CD4-positive, alpha-beta T cell (primary cell): ENCODE data around the gene NEURL3. TPM values are rescaled to one million over a fixed set of nuclear protein-coding genes. Genes with fewer than 3 reads are reported as not detected.
"Not testable (repeated sequence)": the region's sequence is repeated elsewhere in the genome, so short reads cannot be mapped to it uniquely, and the experiment has no call there.

Experiments used
- ATAC-seq: fragments of 200-7000 bp; cut with Tn5 transposase; one replicate; pipeline ENCODE4 v1.10.0; 2022; ENCODE audit warnings: mild to moderate bottlenecking; ENCODE audit not compliant: poor library complexity
- CTCF ChIA-PET: fragments of 350-600 bp; sonication (Branson Sonifier 250); formaldehyde crosslinking; loops from one replicate; lab custom pipeline; 2021; ENCODE audit warnings: antibody characterized with exemption, inconsistent platforms; lab: Charles Lee
- POLR2A ChIA-PET: fragments of 350-600 bp; sonication (Branson Sonifier 250); formaldehyde crosslinking; loops from one replicate; lab custom pipeline; 2021; ENCODE audit warnings: antibody characterized with exemption, inconsistent platforms; lab: Charles Lee
- DNase-seq, 14 experiments: peaks; one replicate each; pipeline ENCODE4 v3.0.0-alpha.2; 2013 to 2020; ENCODE audit warnings: mixed read lengths in 2 of 14
- H3K27ac ChIP-seq, 2 donors: one replicate each; pipeline versions ENCODE4 v1.5.1 to v1.7.0; 2013; ENCODE audit warnings: low read length in 2 of 2, low read depth in 1 of 2, mild to moderate bottlenecking in 1 of 2
- H3K27me3 ChIP-seq, 2 experiments: 1 replicate in 1 of 2; 2 replicates in 1 of 2; pipeline versions ENCODE4 v1.6.1 to v1.7.0; 2013; ENCODE audit warnings: low read length in 2 of 2, control low read depth in 1 of 2, mild to moderate bottlenecking in 1 of 2, moderate library complexity in 1 of 2; ENCODE audit not compliant: insufficient read depth in 2 of 2, control insufficient read depth in 1 of 2
- H3K36me3 ChIP-seq: one replicate; pipeline ENCODE4 v1.6.1; 2013; ENCODE audit warnings: low read length, control low read depth; ENCODE audit not compliant: insufficient read depth
- H3K4me1 ChIP-seq: one replicate; pipeline ENCODE4 v1.6.1; 2013; ENCODE audit warnings: low read length, control low read depth; ENCODE audit not compliant: insufficient read depth
- H3K4me3 ChIP-seq: one replicate; pipeline ENCODE4 v1.5.1; 2013; ENCODE audit warnings: mild to moderate bottlenecking, low read length, moderate library complexity
- H3K9me3 ChIP-seq, 2 experiments: 1 replicate in 1 of 2; 2 replicates in 1 of 2; pipeline versions ENCODE4 v1.6.1 to v1.7.0; 2013; ENCODE audit warnings: low read length in 2 of 2, mild to moderate bottlenecking in 2 of 2, control low read depth in 1 of 2, moderate library complexity in 1 of 2; ENCODE audit not compliant: control insufficient read depth in 1 of 2, insufficient read depth in 1 of 2
- H3K27ac Mint-ChIP-seq: one replicate; pipeline ENCODE4 v1.8.0; 2020; ENCODE audit warnings: mixed read lengths
- H3K27me3 Mint-ChIP-seq: one replicate; pipeline ENCODE4 v1.8.0; 2021; ENCODE audit warnings: mixed read lengths
- H3K36me3 Mint-ChIP-seq: one replicate; pipeline ENCODE4 v1.8.0; 2021; ENCODE audit warnings: low read depth, mixed read lengths
- H3K4me1 Mint-ChIP-seq: one replicate; pipeline ENCODE4 v1.8.0; 2021; ENCODE audit warnings: low read depth, mixed read lengths
- H3K4me3 Mint-ChIP-seq: one replicate; pipeline ENCODE4 v1.8.0; 2020; ENCODE audit warnings: mild to moderate bottlenecking, mixed read lengths
- H3K9me3 Mint-ChIP-seq: one replicate; pipeline ENCODE4 v1.8.0; 2020; ENCODE audit warnings: mixed read lengths
- CTCF ChIP-seq: fragments of 200-600 bp; IDR thresholded peaks from one replicate; pipeline ENCODE4 v1.8.0; 2022; ENCODE audit warnings: antibody characterized with exemption, mild to moderate bottlenecking
- intact Hi-C, 2 experiments: fragments of 100-400 bp; cut with DNase I in 1 of 2; cut with micrococcal nuclease in 1 of 2; formaldehyde crosslinking; loops; one replicate each; pipeline versions ENCODE4 v1.15.1 to v1.9.0; 2023 to 2025; cut with DNase I, micrococcal nuclease
- total RNA-seq, 174 experiments: library from RNA in 2 of 174; stranded (reverse) in 2 of 174; gene quantifications; one replicate each; pipeline ENCODE4 v1.2.3 and lab custom pipeline; 2021 to 2026

The NEURL3 gene
- total RNA-seq, 2 experiments from 2014 or later, result not detected

GRCh38 chr2:96501471-96501874 lies 3.7 kb downstream of the NEURL3 start:
- ChIA-PET CTCF (interaction anchor here (0.6 kb wide), 1 partner anchor 80 kb away, joined by 3 read pairs; no protein-coding TSS in a partner anchor), POLR2A (interaction anchor here (1.2 kb wide), 1 partner anchor 94 kb away, joined by 3 read pairs; no protein-coding TSS in a partner anchor)
- H3K27ac Mint-ChIP-seq, result no peak overlapping the region
- Histone ChIP-seq H3K4me3 (no peak overlapping the region), H3K4me1 (peaks cover 17% of the 10 kb centered on the region), H3K27ac (no peak overlapping the region), H3K9me3 (no peaks in the 10 kb centered on the region), H3K27me3 (no peaks in the 10 kb centered on the region), H3K36me3 (no peaks in the 10 kb centered on the region)
- ATAC-seq (peak; percentile 74), DNase-seq (peak in 4 of 14 experiments; percentile 23 to 57 (median 52))
- H3K4me3 Mint-ChIP-seq, result no peak overlapping the region
- intact Hi-C loops, result loop anchor here in 1 of 2 experiments (10.0 kb wide), 1 partner anchor 477 kb away; no protein-coding TSS in a partner anchor
- H3K4me1 Mint-ChIP-seq, result peaks cover 13% of the 10 kb centered on the region
- peaks cover 10% of the 10 kb centered on the region for H3K27me3 Mint-ChIP-seq
- no peaks in the 10 kb centered on the region for H3K36me3 Mint-ChIP-seq
- no peak for TF ChIP-seq CTCF
- no peaks in the 10 kb centered on the region for H3K9me3 Mint-ChIP-seq

GRCh38 chr2:96500385-96501066 lies 4.6 kb downstream of the NEURL3 start:
- CTCF ChIA-PET, result no interaction called here
- H3K36me3 Mint-ChIP-seq, result no peaks in the 10 kb centered on the region
- no peaks in the 10 kb centered on the region for H3K36me3 ChIP-seq
- peaks cover 10% of the 10 kb centered on the region for H3K27me3 Mint-ChIP-seq
- H3K4me1 ChIP-seq, result peaks cover 17% of the 10 kb centered on the region
- no peaks in the 10 kb centered on the region for H3K27me3 ChIP-seq
- intact Hi-C loops, result loop anchor here in 1 of 2 experiments (10.0 kb wide), 1 partner anchor 476 kb away; no protein-coding TSS in a partner anchor
- no peak overlapping the region for H3K27ac Mint-ChIP-seq
- H3K4me3 ChIP-seq, result no peak overlapping the region
- H3K4me3 Mint-ChIP-seq, result no peak overlapping the region
- ATAC-seq (no peak), DNase-seq (no peak)
- H3K27ac ChIP-seq, result no peak overlapping the region
- no peak for TF ChIP-seq CTCF
- no peaks in the 10 kb centered on the region for H3K9me3 Mint-ChIP-seq
- H3K4me1 Mint-ChIP-seq, result peaks cover 13% of the 10 kb centered on the region
- peaks cover 0 to 5% of the 10 kb centered on the region in 2 experiments for H3K9me3 ChIP-seq
- POLR2A ChIA-PET, result no interaction called here

DNA sequence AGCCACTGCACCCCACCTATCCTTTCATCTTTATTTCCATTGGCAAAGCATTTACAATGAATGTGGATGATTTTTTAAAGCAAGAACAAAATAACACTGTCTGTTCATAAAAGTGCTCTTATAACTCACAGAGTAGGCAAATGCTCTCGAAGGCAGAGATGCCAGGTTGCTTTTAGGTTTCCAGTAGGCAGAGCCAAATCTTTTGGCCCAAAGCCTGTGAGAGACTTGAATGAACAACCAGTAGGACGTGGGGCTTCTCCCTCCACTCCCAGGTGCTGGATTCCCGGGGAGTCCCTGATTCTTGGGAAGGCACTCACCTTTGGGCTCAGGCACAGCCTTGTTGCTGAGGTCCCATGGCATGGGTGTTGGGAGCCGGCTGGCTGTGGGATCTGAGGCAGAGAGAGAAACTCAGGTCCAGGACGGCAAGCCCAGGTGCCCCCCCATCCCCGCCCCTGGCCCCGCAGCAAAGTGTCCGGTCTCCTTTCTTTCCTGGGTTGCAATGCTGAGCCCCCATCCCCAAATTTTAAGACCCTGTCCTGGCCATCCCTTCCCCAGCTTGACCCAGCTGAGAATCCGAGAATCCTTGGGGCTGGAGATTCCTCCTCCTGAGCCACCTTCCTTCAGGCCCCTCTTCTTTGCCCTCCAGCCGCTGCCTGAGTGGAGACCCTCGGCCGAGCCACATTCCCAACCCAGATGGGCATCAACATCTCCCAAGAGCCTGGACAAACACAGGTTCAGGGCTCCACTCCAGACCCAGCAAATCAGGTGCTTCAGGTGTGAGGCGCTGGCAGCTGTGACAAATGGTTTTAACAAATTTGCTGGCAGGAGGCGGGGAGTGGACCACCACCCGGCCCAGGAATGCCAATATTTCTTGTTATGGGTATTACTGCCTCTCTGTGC lies 5.8 kb downstream of the NEURL3 start:
- Mint-ChIP-seq H3K36me3 (peaks cover 2% of the 10 kb centered on the region), H3K4me3 (no peak overlapping the region), H3K27me3 (peaks cover 10% of the 10 kb centered on the region), H3K9me3 (peaks cover 5% of the 10 kb centered on the region), H3K4me1 (peaks cover 13% of the 10 kb centered on the region), H3K27ac (no peak overlapping the region)
- ChIA-PET CTCF (no interaction called here), POLR2A (no interaction called here)
- intact Hi-C loops, result no loop called here
- Histone ChIP-seq H3K4me1 (peaks cover 17% of the 10 kb centered on the region), H3K36me3 (no peaks in the 10 kb centered on the region), H3K4me3 (no peak overlapping the region), H3K27ac (no peak overlapping the region), H3K9me3 (peaks cover 5 to 8% of the 10 kb centered on the region in 2 experiments), H3K27me3 (no peaks in the 10 kb centered on the region)
- no peak for TF ChIP-seq CTCF
- DNase-seq (no peak), ATAC-seq (no peak)

GRCh38 chr2:96498611-96499010 lies 6.5 kb downstream of the NEURL3 start:
- peaks cover 17% of the 10 kb centered on the region for H3K4me1 ChIP-seq
- CTCF ChIA-PET, H3K27ac Mint-ChIP-seq, H3K36me3 Mint-ChIP-seq, H3K9me3 Mint-ChIP-seq, DNase-seq, H3K4me3 ChIP-seq, H3K4me3 Mint-ChIP-seq, ATAC-seq, H3K27ac ChIP-seq, POLR2A ChIA-PET, intact Hi-C loops, H3K27me3 ChIP-seq, H3K36me3 ChIP-seq: not testable (repeated sequence)
- Mint-ChIP-seq H3K27me3 (peaks cover 10% of the 10 kb centered on the region), H3K4me1 (peaks cover 13% of the 10 kb centered on the region)
- H3K9me3 ChIP-seq, result peaks cover 5 to 13% of the 10 kb centered on the region in 2 experiments
